DND-41 (cell line): Measurements from ENCODE around the gene ABCA10.

ENCODE experiments used
- CTCF ChIP-seq: IDR thresholded peaks from 2 replicates; pipeline ENCODE4 v1.5.1; 2012; ENCODE audit warnings: borderline replicate concordance, low read length, moderate library complexity, mild to moderate bottlenecking; ENCODE audit not compliant: poor library complexity, severe bottlenecking; ENCODE audit errors: extremely low read depth
- EZH2 ChIP-seq: IDR thresholded peaks from 3 replicates; pipeline ENCODE4 v1.6.1; 2012; ENCODE audit warnings: borderline replicate concordance, low read depth, mild to moderate bottlenecking, moderate library complexity, low read length, inconsistent platforms; ENCODE audit not compliant: severe bottlenecking

DNA sequence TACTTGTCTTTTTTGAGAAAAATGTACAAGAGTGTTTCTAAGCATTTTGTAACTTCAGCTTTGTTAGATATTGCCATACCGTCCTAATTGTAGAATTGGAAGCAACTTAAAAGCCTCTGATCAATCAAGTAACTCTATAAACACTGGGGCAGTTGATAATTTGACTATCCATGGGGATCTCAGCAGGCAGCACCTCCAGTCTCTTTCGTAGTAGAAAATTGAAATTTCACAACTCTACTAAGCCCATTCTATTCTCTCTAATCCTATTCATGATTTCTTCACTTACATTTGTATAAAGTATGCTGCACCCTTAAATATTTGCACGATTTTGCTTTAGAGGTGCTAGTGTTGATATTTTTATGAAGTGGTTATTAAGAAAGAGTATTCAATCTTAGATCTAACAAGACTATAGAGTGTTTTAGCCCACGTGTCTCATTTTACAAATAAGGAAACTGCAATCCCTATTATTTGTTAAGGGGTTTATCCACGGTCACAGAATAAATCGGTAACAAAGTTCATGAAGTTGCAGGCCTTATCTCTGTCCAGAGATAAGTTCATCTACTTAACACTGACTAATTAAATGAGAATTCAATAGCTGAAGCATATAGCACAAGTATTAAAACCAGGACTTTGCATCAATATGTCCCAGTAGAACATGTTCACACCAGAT is 97.9 kb downstream of the ABCA10 start:
- TF ChIP-seq CTCF: no peak
- no peak for TF ChIP-seq EZH2
